ENCODE measurements around the gene NUP85. TPM values are rescaled to one million over a fixed set of nuclear protein-coding genes. Genes with fewer than 3 reads are reported as not detected.

The NUP85 gene
- total and polyA plus RNA-seq, 2 of the 4 experiments (the other 2 are of a cell fraction), result 29.4 to 54.4 TPM

GRCh38 chr17:75270218-75270965 lies 64.9 kb downstream of the NUP85 start (continued):
- TF ChIP-seq CHD1 (IDR thresholded peaks at IDR 0.05; ENCODE audit: low read depth, low read length), result no peak
- TF ChIP-seq SMC3 (IDR thresholded peaks at IDR 0.05; ENCODE audit: low read depth, low read length), result peak; percentile 51
- TF ChIP-seq RCOR1 (IDR thresholded peaks at IDR 0.05; ENCODE audit: insufficient replicate concordance, low read length), result peak; percentile 11

DNA sequence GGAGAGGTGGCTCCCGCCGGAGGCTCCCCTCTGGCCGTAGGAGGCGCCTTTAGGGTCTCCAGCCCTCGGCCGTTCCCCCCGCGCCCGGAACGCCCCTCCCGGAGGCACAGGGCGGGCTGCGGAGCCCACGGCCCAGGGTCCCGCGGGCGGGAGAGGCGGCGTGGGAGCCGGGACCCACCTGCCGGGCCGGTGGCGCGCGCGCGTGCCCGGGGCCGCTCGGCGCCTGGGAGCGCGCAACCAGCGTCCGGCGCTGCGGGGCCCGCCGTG lies 65.4 kb downstream of the NUP85 start, which contains the start of gene MIF4GD:
MIF4GD (minus strand) TSS at position 266 of the 267 bp plus-strand sequence. CDS start 1,036 bp downstream, outside the sequence.
- peak within 1 kb of the TSS; percentile 49; the same call in 1 of the 2 replicates for H4K91ac ChIP-seq (ENCODE audit: insufficient read depth, low read depth, low read length)
- CTCF ChIA-PET, result interaction anchor here (0.6 to 3.2 kb wide), 14 partner anchors 9 to 140 kb away, joined by 3 to 18 read pairs (median 4); partner anchors contain the start of genes GGA3, MRPS7 and SLC25A19
- H2AK5ac ChIP-seq (ENCODE audit: low read depth, low read length), result peak within 1 kb of the TSS; percentile 9; the same call in 1 of the 2 replicates
- intact Hi-C loops (cut with micrococcal nuclease) (loop anchor here (1.0 to 10.0 kb wide), 3 partner anchors 134 to 244 kb away; partner anchors contain the start of genes CASKIN2, GRB2 and TSEN54), dilution Hi-C loops (cut with HindIII; ENCODE audit: low sequenced_read_pairs, unreplicated experiment) (no loop called here), in situ Hi-C loops (cut with MboI; ENCODE audit: low sequenced_read_pairs) (no loop called here)
- H3K4me1 ChIP-seq (ENCODE audit: control insufficient read depth, insufficient read depth, low read length), result peaks cover 14% of the 10 kb centered on the region
- H2AK9ac ChIP-seq (replicated peaks; ENCODE audit: low read depth, low read length, poor library complexity), result peak within 1 kb of the TSS; percentile 93
- H3K9me1 ChIP-seq (ENCODE audit: insufficient read depth, low read length), result 0 out of 2 replicates have a peak, but pooled peaks cover 8% of the 10 kb centered on the region
- peaks cover 4 to 11% of the 10 kb centered on the region in 2 experiments; a peak in 3 of 4 replicates for H3K79me1 ChIP-seq (ENCODE audit: low read depth in 1 of 2, low read length in 2 of 2)
- H2BK15ac ChIP-seq (ENCODE audit: low read depth, low read length), result no peak within 1 kb of the TSS
- no peak; the same call in 1 of the 2 replicates for ATAC-seq (ENCODE audit: low read depth)
- peak within 1 kb of the TSS; percentile 97 for H2AFZ ChIP-seq (replicated peaks; ENCODE audit: low read length, poor library complexity)
- H3K36me3 ChIP-seq (ENCODE audit: control insufficient read depth, insufficient read depth, low read length), result peaks cover 11% of the 10 kb centered on the region
- no peaks in the 10 kb centered on the region for H3K9me3 ChIP-seq (ENCODE audit: control insufficient read depth, insufficient read depth, low read length)
- H3K14ac ChIP-seq (replicated peaks; ENCODE audit: low read depth, low read length), result 0 out of 2 replicates have a peak within 1 kb of the TSS, but pooled peaks have one; percentile 7
- H4K5ac ChIP-seq (ENCODE audit: low read depth, low read length), result peak within 1 kb of the TSS; percentile 48
- peak within 1 kb of the TSS; percentile 28 for H3K4ac ChIP-seq (ENCODE audit: low read depth, low read length)
- DNase-seq, result peak; percentile 54
- H2BK120ac ChIP-seq (ENCODE audit: low read depth, low read length), result no peak within 1 kb of the TSS
- H3K27me3 ChIP-seq (ENCODE audit: control insufficient read depth, insufficient read depth, low read length), result no peaks in the 10 kb centered on the region
- H3K27ac ChIP-seq (ENCODE audit: insufficient read depth, low read length), result peak within 1 kb of the TSS; percentile 65; the same call in 1 of the 2 replicates
- POLR2A ChIA-PET (ENCODE audit: unreplicated experiment), result interaction anchor here (1.0 kb wide), 1 partner anchor 9 kb away, joined by 4 read pairs; the partner anchor contains the start of genes GGA3 and MRPS7
- peak within 1 kb of the TSS; percentile 77 for H3K23ac ChIP-seq (ENCODE audit: low read depth, low read length)
- no peak within 1 kb of the TSS for H3K18ac ChIP-seq (ENCODE audit: low read depth, low read length)
- H3K9ac ChIP-seq (ENCODE audit: low read depth, low read length), result peak within 1 kb of the TSS; percentile 74
- H4K8ac ChIP-seq (ENCODE audit: low read depth in 2 of 2, low read length in 2 of 2), result peak within 1 kb of the TSS; percentile 77 to 87
- no peak within 1 kb of the TSS for H3K56ac ChIP-seq (ENCODE audit: extremely low read depth, insufficient read depth, low read length)
- peak within 1 kb of the TSS; percentile 28 for H2BK5ac ChIP-seq (ENCODE audit: low read depth, low read length, poor library complexity, severe bottlenecking)
- BruUV-seq (replicated peaks), result no TSS peak
- H3K4me3 ChIP-seq (ENCODE audit: insufficient read depth, low read depth, low read length), result peak within 1 kb of the TSS; percentile 81
- 0% methylated on average over 34 of the region's 39 CpGs; no CpG with 5 or more reads in 1 of the 2 experiments for WGBS, 2 experiments (ENCODE audit: extremely low coverage in 2 of 2, insufficient read length in 1 of 2)
- TF ChIP-seq SMC3 (IDR thresholded peaks at IDR 0.05; ENCODE audit: low read depth, low read length) (no peak), CHD1 (IDR thresholded peaks at IDR 0.05; ENCODE audit: low read depth, low read length) (no peak), NFE2L2 (IDR thresholded peaks at IDR 0.05; ENCODE audit: low read depth, low read length) (no peak), RCOR1 (IDR thresholded peaks at IDR 0.05; ENCODE audit: insufficient replicate concordance, low read length) (no peak)
- TF ChIP-seq, protein P1, sequence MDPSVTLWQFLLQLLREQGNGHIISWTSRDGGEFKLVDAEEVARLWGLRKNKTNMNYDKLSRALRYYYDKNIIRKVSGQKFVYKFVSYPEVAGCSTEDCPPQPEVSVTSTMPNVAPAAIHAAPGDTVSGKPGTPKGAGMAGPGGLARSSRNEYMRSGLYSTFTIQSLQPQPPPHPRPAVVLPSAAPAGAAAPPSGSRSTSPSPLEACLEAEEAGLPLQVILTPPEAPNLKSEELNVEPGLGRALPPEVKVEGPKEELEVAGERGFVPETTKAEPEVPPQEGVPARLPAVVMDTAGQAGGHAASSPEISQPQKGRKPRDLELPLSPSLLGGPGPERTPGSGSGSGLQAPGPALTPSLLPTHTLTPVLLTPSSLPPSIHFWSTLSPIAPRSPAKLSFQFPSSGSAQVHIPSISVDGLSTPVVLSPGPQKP (IDR thresholded peaks at IDR 0.05; ENCODE audit: borderline replicate concordance, low read depth, low read length), result no peak
- H3K4me2 ChIP-seq (ENCODE audit: low read depth, low read length), result peak within 1 kb of the TSS; percentile 98
- H4K20me1 ChIP-seq (ENCODE audit: insufficient read depth, low read length), result no peaks in the 10 kb centered on the region; the same call in none of the 2 replicates
- H2BK20ac ChIP-seq (ENCODE audit: low read depth, low read length), result no peak within 1 kb of the TSS
